Left ventricle myocardium inferior (tissue), 1 donor: ENCODE measurements around the gene RAB11FIP4. TPM values are rescaled to one million over a fixed set of nuclear protein-coding genes. Genes with fewer than 3 reads are reported as not detected.

Experiments
- DNase-seq: peaks from one replicate; pipeline ENCODE4 v3.0.0-alpha.2; 2020
- H3K27ac ChIP-seq: fragments of 200-600 bp; replicated peaks from 2 replicates; pipeline ENCODE4 v1.8.0; 2021
- H3K27me3 ChIP-seq: fragments of 200-600 bp; 2 replicates; pipeline ENCODE4 v1.8.0; 2021; ENCODE audit warnings: low read depth
- H3K36me3 ChIP-seq: fragments of 200-600 bp; 2 replicates; pipeline ENCODE4 v1.8.0; 2021
- H3K4me1 ChIP-seq: fragments of 200-600 bp; 2 replicates; pipeline ENCODE4 v1.8.0; 2021
- H3K4me3 ChIP-seq: fragments of 200-600 bp; 2 replicates; pipeline ENCODE4 v1.8.0; 2021; ENCODE audit warnings: mild to moderate bottlenecking, moderate library complexity
- H3K9me3 ChIP-seq: fragments of 200-600 bp; replicated peaks from 2 replicates; pipeline ENCODE4 v1.8.0; 2021
- CTCF ChIP-seq: fragments of 200-600 bp; IDR thresholded peaks from 2 replicates; pipeline ENCODE4 v1.8.0; 2021; ENCODE audit warnings: antibody characterized with exemption, mild to moderate bottlenecking, borderline replicate concordance
- intact Hi-C: fragments of 100-400 bp; cut with micrococcal nuclease; formaldehyde crosslinking; loops from one replicate; pipeline ENCODE4 v1.11.0; 2022
- total RNA-seq: library from RNA; stranded (reverse); fragmentation: NEBNext Ultra II Directional; extraction: Animal tissue kit (Norgen Biotek cat#: 25700); gene quantifications from one replicate; pipeline ENCODE4 v1.2.1, GENCODE V29; 2021
- donor health status: DM: no; HTN: yes; CAD: no; lungs with severe emphysema.

The RAB11FIP4 gene
- total RNA-seq, 1 donor from 2014 or later, result 8.3 TPM

- no peak for TF ChIP-seq CTCF
- Histone ChIP-seq H3K9me3 (no peaks in the 10 kb centered on the region), H3K36me3 (no peaks in the 10 kb centered on the region), H3K4me1 (peaks cover 10% of the 10 kb centered on the region), H3K27ac (no peak overlapping the region), H3K27me3 (no peaks in the 10 kb centered on the region), H3K4me3 (no peak overlapping the region)
- no peak for DNase-seq
- intact Hi-C loops, result no loop called here
These were observed 62.4 kb downstream of the RAB11FIP4 start for GRCh38 chr17:31453896-31454295.

GRCh38 chr17:31456814-31457213, 65.3 kb downstream of the RAB11FIP4 start:
- TF ChIP-seq CTCF, result no peak
- H3K9me3 ChIP-seq, result no peaks in the 10 kb centered on the region
- no peak for DNase-seq
- H3K4me3 ChIP-seq, result no peak overlapping the region
- H3K36me3 ChIP-seq, result no peaks in the 10 kb centered on the region
- no peaks in the 10 kb centered on the region for H3K27me3 ChIP-seq
- intact Hi-C loops, result no loop called here
- H3K4me1 ChIP-seq, result peaks cover 10% of the 10 kb centered on the region
- H3K27ac ChIP-seq, result no peak overlapping the region

- H3K4me1 ChIP-seq, result peaks cover 4% of the 10 kb centered on the region
- no peak overlapping the region for H3K4me3 ChIP-seq
- intact Hi-C loops, result no loop called here
- no peak overlapping the region for H3K27ac ChIP-seq
- no peak for DNase-seq
- no peak for TF ChIP-seq CTCF
- no peaks in the 10 kb centered on the region for H3K27me3 ChIP-seq
- no peaks in the 10 kb centered on the region for H3K36me3 ChIP-seq
- H3K9me3 ChIP-seq, result no peaks in the 10 kb centered on the region
These were observed 66.1 kb downstream of the RAB11FIP4 start for GRCh38 chr17:31457391-31458234.

- intact Hi-C loops, result no loop called here
- DNase-seq, result no peak
- Histone ChIP-seq H3K27ac (no peak overlapping the region), H3K4me3 (no peak overlapping the region), H3K36me3 (no peaks in the 10 kb centered on the region), H3K9me3 (no peaks in the 10 kb centered on the region), H3K4me1 (no peaks in the 10 kb centered on the region), H3K27me3 (no peaks in the 10 kb centered on the region)
- TF ChIP-seq CTCF, result no peak
These were observed 67.4 kb downstream of the RAB11FIP4 start for GRCh38 chr17:31458829-31459228.

- intact Hi-C loops, result no loop called here
- no peak for DNase-seq
- no peaks in the 10 kb centered on the region for H3K36me3 ChIP-seq
- H3K4me1 ChIP-seq, result no peaks in the 10 kb centered on the region
- H3K9me3 ChIP-seq, result no peaks in the 10 kb centered on the region
- H3K27ac ChIP-seq, result no peak overlapping the region
- H3K4me3 ChIP-seq, result no peak overlapping the region
- no peaks in the 10 kb centered on the region for H3K27me3 ChIP-seq
- TF ChIP-seq CTCF, result no peak
These were observed 68.2 kb downstream of the RAB11FIP4 start for GRCh38 chr17:31459716-31460115.
